ENCODE results near the gene SFI1. TPM values are rescaled to one million over a fixed set of nuclear protein-coding genes. Genes with fewer than 3 reads are reported as not detected.

The SFI1 gene
- polyA plus RNA-seq, 1 donor (not counting 4 experiments of a cell fraction or from before 2014, with no cell fraction given) = 10.7 TPM

- FAIRE-seq = no peak
- no peak for TF ChIP-seq EZH2 (IDR thresholded peaks at IDR 0.05; ENCODE audit: low read length)
- no peak for TF ChIP-seq CTCF (optimal IDR thresholded peaks at IDR 0.05 in 1 of 3, IDR thresholded peaks at IDR 0.05 in 1 of 3, conservative IDR thresholded peaks at IDR 0.05 in 1 of 3; ENCODE audit: extremely low read depth in 1 of 3, insufficient read depth in 2 of 3, low read length in 3 of 3)
- dilution Hi-C loops (cut with MboI; ENCODE audit: extremely low pct_ligation_motif_present, low sequenced_read_pairs) = no loop called here
Observed at GRCh38 chr22:31540966-31541365, 44.6 kb downstream of the SFI1 start.

GRCh38 chr22:31544481-31545480 lies 48.4 kb downstream of the SFI1 start:
- Histone ChIP-seq H3K9ac (ENCODE audit: control insufficient read depth, extremely low read depth, insufficient read depth, low read length) (no peak overlapping the region), H2AFZ (ENCODE audit: control insufficient read depth, low read length) (no peak overlapping the region), H3K9me1 (ENCODE audit: control insufficient read depth, extremely low read depth, insufficient read depth, low read length) (no peaks in the 10 kb centered on the region), H3K4me3 (ENCODE audit: control insufficient read depth in 2 of 3, extremely low read depth in 1 of 3, insufficient read depth in 2 of 3, low read depth in 1 of 3, low read length in 3 of 3) (no peak overlapping the region), H3K36me3 (ENCODE audit: control insufficient read depth in 2 of 2, extremely low read depth in 1 of 2, insufficient read depth in 2 of 2, low read length in 2 of 2) (no peaks in the 10 kb centered on the region), H4K20me1 (ENCODE audit: control insufficient read depth, extremely low read depth, insufficient read depth, low read length) (no peaks in the 10 kb centered on the region), H3K9me3 (ENCODE audit: control insufficient read depth, low read depth, low read length) (no peaks in the 10 kb centered on the region), H3K4me2 (ENCODE audit: control insufficient read depth, extremely low read depth, insufficient read depth, low read depth, low read length) (no peak overlapping the region), H3K27me3 (ENCODE audit: control insufficient read depth, extremely low read depth, insufficient read depth, low read length) (no peaks in the 10 kb centered on the region), H3K79me2 (ENCODE audit: control insufficient read depth, insufficient read depth, low read length) (no peaks in the 10 kb centered on the region), H3K4me1 (ENCODE audit: control insufficient read depth, extremely low read depth, insufficient read depth, low read length) (peaks cover 5% of the 10 kb centered on the region), H3K27ac (ENCODE audit: control insufficient read depth, insufficient read depth, low read length) (no peak overlapping the region)
- DNase-seq (ENCODE audit: low read depth, low spot score) (no peak), FAIRE-seq (no peak)
- dilution Hi-C loops (cut with MboI; ENCODE audit: extremely low pct_ligation_motif_present, low sequenced_read_pairs) = no loop called here
- TF ChIP-seq EZH2 (IDR thresholded peaks at IDR 0.05; ENCODE audit: low read length) = no peak
- no peak for TF ChIP-seq CTCF (optimal IDR thresholded peaks at IDR 0.05 in 1 of 3, IDR thresholded peaks at IDR 0.05 in 1 of 3, conservative IDR thresholded peaks at IDR 0.05 in 1 of 3; ENCODE audit: extremely low read depth in 1 of 3, insufficient read depth in 2 of 3, low read length in 3 of 3)

More at GRCh38 chr22:31540966-31541365, 44.6 kb downstream of the SFI1 start:
- H3K4me3 ChIP-seq (ENCODE audit: control insufficient read depth in 2 of 3, extremely low read depth in 1 of 3, insufficient read depth in 2 of 3, low read depth in 1 of 3, low read length in 3 of 3) = no peak overlapping the region
- peaks cover 5% of the 10 kb centered on the region for H3K4me1 ChIP-seq (ENCODE audit: control insufficient read depth, extremely low read depth, insufficient read depth, low read length)
- H3K79me2 ChIP-seq (ENCODE audit: control insufficient read depth, insufficient read depth, low read length) = no peaks in the 10 kb centered on the region
- no peak overlapping the region for H2AFZ ChIP-seq (ENCODE audit: control insufficient read depth, low read length)
- no peaks in the 10 kb centered on the region for H3K9me3 ChIP-seq (ENCODE audit: control insufficient read depth, low read depth, low read length)
- peaks cover 0 to 4% of the 10 kb centered on the region in 2 experiments for H3K36me3 ChIP-seq (ENCODE audit: control insufficient read depth in 2 of 2, extremely low read depth in 1 of 2, insufficient read depth in 2 of 2, low read length in 2 of 2)
- DNase-seq (ENCODE audit: low read depth, low spot score) = no peak
- H4K20me1 ChIP-seq (ENCODE audit: control insufficient read depth, extremely low read depth, insufficient read depth, low read length) = no peaks in the 10 kb centered on the region
- no peak overlapping the region for H3K9ac ChIP-seq (ENCODE audit: control insufficient read depth, extremely low read depth, insufficient read depth, low read length)
- no peak overlapping the region for H3K4me2 ChIP-seq (ENCODE audit: control insufficient read depth, extremely low read depth, insufficient read depth, low read depth, low read length)
- H3K27me3 ChIP-seq (ENCODE audit: control insufficient read depth, extremely low read depth, insufficient read depth, low read length) = no peaks in the 10 kb centered on the region
- no peaks in the 10 kb centered on the region for H3K9me1 ChIP-seq (ENCODE audit: control insufficient read depth, extremely low read depth, insufficient read depth, low read length)
- no peak overlapping the region for H3K27ac ChIP-seq (ENCODE audit: control insufficient read depth, insufficient read depth, low read length)
